C4-2B (cell line): ENCODE results near the gene CRB1.

Experiments
- H3K27ac ChIP-seq: fragments of 450-650 bp; 2 replicates; pipeline ENCODE4 v1.5.1; 2017
- CTCF ChIP-seq: fragments of 450-650 bp; conservative IDR thresholded peaks from 2 replicates; pipeline ENCODE4 v1.5.1; 2017; ENCODE audit warnings: mild to moderate bottlenecking
- ZFX ChIP-seq: fragments of 450-650 bp; IDR thresholded peaks from 2 replicates; pipeline ENCODE4 v1.6.1; 2017

The CRB1 gene

GRCh38 chr1:197467881-197468280, 199.8 kb downstream of the CRB1 start:
- TF ChIP-seq CTCF (no peak), ZFX (no peak)
- no peak overlapping the region for H3K27ac ChIP-seq

GRCh38 chr1:197468543-197469175, 200.6 kb downstream of the CRB1 start:
- no peak for TF ChIP-seq ZFX
- TF ChIP-seq CTCF: no peak

GRCh38 chr1:197469620-197470210, 201.7 kb downstream of the CRB1 start:
- TF ChIP-seq CTCF (no peak), ZFX (no peak)
- H3K27ac ChIP-seq: no peak overlapping the region; the same call in 1 of the 2 replicates

More at GRCh38 chr1:197468543-197469175, 200.6 kb downstream of the CRB1 start:
- H3K27ac ChIP-seq: no peak overlapping the region

GRCh38 chr1:197470330-197470729, 202.3 kb downstream of the CRB1 start:
- TF ChIP-seq ZFX: no peak
- TF ChIP-seq CTCF: no peak
- H3K27ac ChIP-seq: no peak overlapping the region; the same call in 1 of the 2 replicates

- no peak for TF ChIP-seq ZFX
- no peak for TF ChIP-seq CTCF
- H3K27ac ChIP-seq: no peak overlapping the region
Observed at GRCh38 chr1:197471248-197471985, 203.4 kb downstream of the CRB1 start.

- no peak for TF ChIP-seq ZFX
- no peak for TF ChIP-seq CTCF
- H3K27ac ChIP-seq: no peak overlapping the region
Observed at GRCh38 chr1:197472141-197472540, 204.1 kb downstream of the CRB1 start.

GRCh38 chr1:197480446-197480845, 212.4 kb downstream of the CRB1 start:
- no peak overlapping the region for H3K27ac ChIP-seq
- no peak for TF ChIP-seq ZFX
- no peak for TF ChIP-seq CTCF
